ENCODE data around the gene PTPRB. TPM values are rescaled to one million over a fixed set of nuclear protein-coding genes. Genes with fewer than 3 reads are reported as not detected.

The PTPRB gene
- total and polyA plus RNA-seq, 2 of the 8 experiments (the other 6 are each of a cell fraction or from before 2014, with no cell fraction given), result 0.36 to 0.58 TPM

DNA sequence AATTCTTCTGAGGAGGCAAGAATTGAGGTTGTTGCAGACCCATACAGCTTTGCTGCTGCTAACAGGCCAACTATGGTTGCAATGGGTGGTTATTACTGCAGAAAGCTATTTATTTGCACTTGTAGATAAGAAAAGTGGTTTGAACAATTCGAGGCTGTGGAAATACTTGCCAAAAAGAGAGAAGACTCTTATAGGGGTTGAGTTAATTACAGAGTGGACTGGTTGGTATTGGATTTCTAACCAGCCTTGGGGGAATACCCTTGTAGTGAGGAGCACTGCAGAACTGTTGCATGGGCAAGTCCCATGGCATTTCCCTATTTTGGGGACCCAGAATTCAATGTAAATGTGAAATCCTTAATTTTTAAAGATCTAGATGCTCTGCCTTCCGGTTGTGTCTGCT is 150.6 kb downstream of the PTPRB start:
- DNase-seq (ENCODE audit: low read depth in 1 of 2, low spot score in 2 of 2) (no peak), FAIRE-seq (no peak)
- H3K79me2 ChIP-seq (ENCODE audit: control insufficient read depth in 1 of 2, insufficient read depth in 2 of 2, low read length in 2 of 2), result no peaks in the 10 kb centered on the region
- H3K4ac ChIP-seq (replicated peaks; ENCODE audit: insufficient read length, low read depth, low read length), result no peak overlapping the region
- no peak overlapping the region for H3K4me3 ChIP-seq (ENCODE audit: extremely low read depth in 1 of 4, insufficient read depth in 2 of 4, low read depth in 3 of 4, low read length in 4 of 4)
- no peak overlapping the region for H4K8ac ChIP-seq (ENCODE audit: extremely low read depth, insufficient read depth, low read length)
- ChIA-PET CTCF (ENCODE audit: partially characterized antibody) (interaction anchor here (1.2 kb wide), 1 partner anchor 9 kb away, joined by 5 read pairs; no protein-coding TSS in a partner anchor), POLR2A (ENCODE audit: partially characterized antibody) (no interaction called here)
- no peak overlapping the region for H3K4me2 ChIP-seq (ENCODE audit: insufficient read depth in 1 of 2, low read depth in 2 of 2, low read length in 2 of 2)
- WGBS, 2 experiments (ENCODE audit: extremely low coverage in 1 of 2, insufficient coverage in 1 of 2, insufficient read length in 1 of 2, insufficient replicate concordance in 2 of 2, low coverage in 1 of 2, low lambda C conversion rate in 2 of 2, missing lambda C conversion rate in 1 of 2), result 78% methylated on average over 2 of the region's 2 CpGs; no CpG with 5 or more reads in 1 of the 2 experiments
- H2BK20ac ChIP-seq (ENCODE audit: low read length), result no peak overlapping the region
- no peaks in the 10 kb centered on the region for H4K20me1 ChIP-seq (replicated peaks in 1 of 2; ENCODE audit: control insufficient read depth in 1 of 2, insufficient read depth in 2 of 2, low read length in 2 of 2)
- H4K5ac ChIP-seq (ENCODE audit: insufficient read length, low read depth, low read length), result no peak overlapping the region
- H3K79me1 ChIP-seq (ENCODE audit: low read depth, low read length), result no peaks in the 10 kb centered on the region
- H3K9me3 ChIP-seq (ENCODE audit: insufficient read depth in 2 of 2, low read depth in 1 of 2, low read length in 1 of 2), result no peaks in the 10 kb centered on the region; a peak in 1 of 4 replicates
- H3K4me1 ChIP-seq (replicated peaks in 1 of 4; ENCODE audit: control insufficient read depth in 3 of 4, insufficient read depth in 4 of 4, low read length in 3 of 4), result no peaks in the 10 kb centered on the region
- H3K27me3 ChIP-seq (replicated peaks in 1 of 4; ENCODE audit: control insufficient read depth in 3 of 4, extremely low read depth in 1 of 4, insufficient read depth in 3 of 4, low read length in 3 of 4), result no peaks in the 10 kb centered on the region
- H3K23me2 ChIP-seq (ENCODE audit: low read depth, low read length), result no peaks in the 10 kb centered on the region
- no peak overlapping the region for H2BK5ac ChIP-seq (ENCODE audit: low read depth, low read length)
- no peak overlapping the region for H2BK15ac ChIP-seq (ENCODE audit: low read length)
- H3K56ac ChIP-seq (replicated peaks; ENCODE audit: insufficient read length, low read depth, low read length), result no peak overlapping the region
- H3K9ac ChIP-seq (replicated peaks in 1 of 4; ENCODE audit: extremely low read depth in 1 of 4, low read depth in 3 of 4, low read length in 3 of 4), result no peak overlapping the region
- no peak overlapping the region for H2BK12ac ChIP-seq (ENCODE audit: low read depth, low read length)
- H4K91ac ChIP-seq (replicated peaks; ENCODE audit: insufficient read length, low read length), result no peak overlapping the region
- no peak overlapping the region for H2AFZ ChIP-seq (ENCODE audit: low read length)
- no peak overlapping the region for H2BK120ac ChIP-seq (replicated peaks; ENCODE audit: low read depth, low read length)
- H3K14ac ChIP-seq (ENCODE audit: insufficient read length), result no peak overlapping the region
- H3K36me3 ChIP-seq (ENCODE audit: control insufficient read depth in 2 of 4, insufficient read depth in 4 of 4, low read length in 3 of 4), result no peaks in the 10 kb centered on the region
- H3K23ac ChIP-seq (ENCODE audit: insufficient read length), result no peak overlapping the region
- no peak overlapping the region for H3K18ac ChIP-seq (ENCODE audit: extremely low read depth, low read length)
- H3K27ac ChIP-seq (ENCODE audit: low read depth, low read length), result no peak overlapping the region
- H2AK5ac ChIP-seq (ENCODE audit: low read depth, low read length), result no peak overlapping the region
- TF ChIP-seq CBX8 (IDR thresholded peaks at IDR 0.05; ENCODE audit: borderline replicate concordance, low read depth, low read length) (no peak), SP2 (IDR thresholded peaks at IDR 0.05; ENCODE audit: low read length) (no peak), FOSL1 (IDR thresholded peaks at IDR 0.05; ENCODE audit: insufficient read depth, low read depth, low read length) (no peak), KDM5A (IDR thresholded peaks at IDR 0.05; ENCODE audit: low read length) (no peak), RAD21 (IDR thresholded peaks at IDR 0.05 in 1 of 2, conservative IDR thresholded peaks at IDR 0.05 in 1 of 2; ENCODE audit: low read depth in 2 of 2, low read length in 2 of 2) (no peak), BACH1 (IDR thresholded peaks at IDR 0.05; ENCODE audit: low read length) (no peak), HDAC2 (IDR thresholded peaks at IDR 0.05; ENCODE audit: borderline replicate concordance in 1 of 2, low read depth in 2 of 2, low read length in 2 of 2) (no peak), SAP30 (IDR thresholded peaks at IDR 0.05; ENCODE audit: insufficient read depth, insufficient replicate concordance, low read length) (no peak), KDM1A (IDR thresholded peaks at IDR 0.05; ENCODE audit: borderline replicate concordance, low read length) (no peak), CTBP2 (IDR thresholded peaks at IDR 0.05; ENCODE audit: borderline replicate concordance, insufficient read depth, insufficient read length, low read length) (no peak), SRF (IDR thresholded peaks at IDR 0.05; ENCODE audit: low read depth, low read length) (no peak), BRCA1 (IDR thresholded peaks at IDR 0.05; ENCODE audit: low read depth, low read length) (no peak), YY1 (IDR thresholded peaks at IDR 0.05; ENCODE audit: low read depth, low read length) (no peak), TEAD4 (IDR thresholded peaks at IDR 0.05; ENCODE audit: low read depth, low read length) (no peak), JUN (IDR thresholded peaks at IDR 0.05; ENCODE audit: low read depth, low read length) (no peak)

All from H1 (cell line).